DND-41 (cell line): Measurements from ENCODE around the gene LRRC25.

Source experiments
- ATAC-seq: fragments of 200-7000 bp; cut with Tn5 transposase; 3 replicates; pipeline ENCODE4 v1.9.1; 2021; ENCODE audit warnings: low read depth; ENCODE audit not compliant: insufficient read depth
- DNase-seq: peaks from one replicate; pipeline ENCODE4 v3.0.0-alpha.2; 2020
- H2AFZ ChIP-seq: 2 replicates; pipeline ENCODE4 v1.6.0; 2012; ENCODE audit warnings: low read depth, low read length
- H3K27ac ChIP-seq: 2 replicates; pipeline ENCODE4 v1.5.1; 2012; ENCODE audit warnings: low read length, inconsistent platforms
- H3K27me3 ChIP-seq: fragments of 200-600 bp; sonication (generic); 2 replicates; pipeline ENCODE4 v1.6.0; 2012; ENCODE audit warnings: low read length, mild to moderate bottlenecking, inconsistent platforms; ENCODE audit not compliant: insufficient read depth, poor library complexity
- H3K36me3 ChIP-seq: 2 replicates; pipeline ENCODE4 v1.5.1; 2012; ENCODE audit warnings: low read length, inconsistent platforms; ENCODE audit not compliant: insufficient read depth
- H3K4me1 ChIP-seq: 2 replicates; pipeline ENCODE4 v1.5.1; 2012; ENCODE audit warnings: mild to moderate bottlenecking, low read length; ENCODE audit not compliant: insufficient read depth
- H3K4me2 ChIP-seq: 2 replicates; pipeline ENCODE4 v1.6.0; 2012; ENCODE audit warnings: mild to moderate bottlenecking, moderate library complexity, low read length, inconsistent platforms; ENCODE audit not compliant: insufficient read depth
- H3K4me3 ChIP-seq, 2 experiments: fragments of 200-600 bp in 1 of 2; shearing (Covaris generic) in 1 of 2; 2 replicates each; pipeline ENCODE4 v1.5.1; 2012 to 2016; ENCODE audit warnings: inconsistent platforms in 2 of 2, low read length in 2 of 2, mild to moderate bottlenecking in 2 of 2, low read depth in 1 of 2, moderate library complexity in 1 of 2
- H3K79me2 ChIP-seq: 2 replicates; pipeline ENCODE4 v1.6.0; 2012; ENCODE audit warnings: low read length, inconsistent platforms; ENCODE audit not compliant: insufficient read depth
- H3K9ac ChIP-seq: 2 replicates; pipeline ENCODE4 v1.6.0; 2012; ENCODE audit warnings: low read depth, mild to moderate bottlenecking, inconsistent platforms, low read length, moderate library complexity
- H3K9me3 ChIP-seq: 2 replicates; pipeline ENCODE4 v1.5.1; 2012; ENCODE audit warnings: low read length, moderate library complexity, mild to moderate bottlenecking, inconsistent platforms; ENCODE audit not compliant: insufficient read depth, severe bottlenecking
- H4K20me1 ChIP-seq: 2 replicates; pipeline ENCODE4 v1.6.0; 2012; ENCODE audit warnings: low read length; ENCODE audit not compliant: insufficient read depth
- EZH2 ChIP-seq: IDR thresholded peaks from 3 replicates; pipeline ENCODE4 v1.6.1; 2012; ENCODE audit warnings: borderline replicate concordance, low read depth, mild to moderate bottlenecking, moderate library complexity, low read length, inconsistent platforms; ENCODE audit not compliant: severe bottlenecking
- TF ChIP-seq, protein P1 (sequence below): IDR thresholded peaks from 2 replicates; pipeline ENCODE4 v1.5.1; 2012; ENCODE audit warnings: borderline replicate concordance, low read length, moderate library complexity, mild to moderate bottlenecking; ENCODE audit not compliant: poor library complexity, severe bottlenecking; ENCODE audit errors: extremely low read depth

Gene LRRC25

DNA sequence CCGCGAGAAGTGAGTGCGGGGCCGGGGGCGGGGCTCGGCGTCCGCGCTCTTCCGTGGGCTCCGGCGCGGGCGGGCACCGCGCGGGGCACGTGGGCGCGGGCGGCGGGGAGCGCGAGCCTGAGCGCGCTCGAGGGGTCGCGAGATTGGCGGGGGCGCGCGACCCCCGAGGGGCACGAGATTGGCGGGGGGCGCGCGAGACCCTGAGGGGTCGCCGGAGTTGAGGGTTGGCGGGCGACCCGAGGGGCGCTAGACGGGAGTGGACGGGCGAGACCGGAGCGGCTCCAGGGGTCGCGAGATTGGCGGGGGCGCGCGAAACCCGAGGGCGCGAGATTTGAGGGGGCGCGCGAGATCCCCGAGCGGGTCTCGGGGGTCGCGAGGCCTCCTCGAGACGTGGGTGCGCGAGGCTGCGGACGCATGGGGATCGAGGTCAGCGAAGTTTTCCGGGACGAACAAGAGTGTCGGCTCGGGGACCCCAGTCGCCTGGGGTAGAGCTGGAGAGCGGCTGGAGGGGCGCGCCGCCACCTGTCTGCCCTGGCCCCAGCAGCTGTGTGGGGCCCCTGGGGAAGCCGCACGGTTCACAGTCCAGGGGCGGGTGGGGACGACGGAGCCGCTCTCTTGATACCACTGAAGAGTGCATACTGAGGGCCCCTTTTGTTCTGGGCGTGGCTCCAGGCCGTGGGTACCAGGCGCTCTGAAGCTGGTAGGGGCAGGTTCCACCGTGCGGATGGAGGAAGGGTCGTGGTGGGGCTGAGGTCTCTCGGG lies 22.5 kb upstream of the LRRC25 start:
- DNase-seq (peak; percentile 71), ATAC-seq (peak; percentile 54)
- peak overlapping the region; percentile 58 to 70; a peak in 3 of 4 replicates for H3K4me3 ChIP-seq
- peaks cover 24% of the 10 kb centered on the region for H3K27me3 ChIP-seq
- peak overlapping the region; percentile 66 for H2AFZ ChIP-seq
- H3K36me3 ChIP-seq: peaks cover 7% of the 10 kb centered on the region; the same call in 1 of the 2 replicates
- peaks cover 58% of the 10 kb centered on the region for H3K79me2 ChIP-seq
- H3K4me1 ChIP-seq: peaks cover 74% of the 10 kb centered on the region
- H3K9ac ChIP-seq: peak overlapping the region; percentile 76
- no peaks in the 10 kb centered on the region for H3K9me3 ChIP-seq
- H3K27ac ChIP-seq: peak overlapping the region; percentile 48
- peak overlapping the region; percentile 88 for H3K4me2 ChIP-seq
- TF ChIP-seq, protein P1, sequence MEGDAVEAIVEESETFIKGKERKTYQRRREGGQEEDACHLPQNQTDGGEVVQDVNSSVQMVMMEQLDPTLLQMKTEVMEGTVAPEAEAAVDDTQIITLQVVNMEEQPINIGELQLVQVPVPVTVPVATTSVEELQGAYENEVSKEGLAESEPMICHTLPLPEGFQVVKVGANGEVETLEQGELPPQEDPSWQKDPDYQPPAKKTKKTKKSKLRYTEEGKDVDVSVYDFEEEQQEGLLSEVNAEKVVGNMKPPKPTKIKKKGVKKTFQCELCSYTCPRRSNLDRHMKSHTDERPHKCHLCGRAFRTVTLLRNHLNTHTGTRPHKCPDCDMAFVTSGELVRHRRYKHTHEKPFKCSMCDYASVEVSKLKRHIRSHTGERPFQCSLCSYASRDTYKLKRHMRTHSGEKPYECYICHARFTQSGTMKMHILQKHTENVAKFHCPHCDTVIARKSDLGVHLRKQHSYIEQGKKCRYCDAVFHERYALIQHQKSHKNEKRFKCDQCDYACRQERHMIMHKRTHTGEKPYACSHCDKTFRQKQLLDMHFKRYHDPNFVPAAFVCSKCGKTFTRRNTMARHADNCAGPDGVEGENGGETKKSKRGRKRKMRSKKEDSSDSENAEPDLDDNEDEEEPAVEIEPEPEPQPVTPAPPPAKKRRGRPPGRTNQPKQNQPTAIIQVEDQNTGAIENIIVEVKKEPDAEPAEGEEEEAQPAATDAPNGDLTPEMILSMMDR: no peak
- no peak for TF ChIP-seq EZH2
- peaks cover 53% of the 10 kb centered on the region for H4K20me1 ChIP-seq

DNA sequence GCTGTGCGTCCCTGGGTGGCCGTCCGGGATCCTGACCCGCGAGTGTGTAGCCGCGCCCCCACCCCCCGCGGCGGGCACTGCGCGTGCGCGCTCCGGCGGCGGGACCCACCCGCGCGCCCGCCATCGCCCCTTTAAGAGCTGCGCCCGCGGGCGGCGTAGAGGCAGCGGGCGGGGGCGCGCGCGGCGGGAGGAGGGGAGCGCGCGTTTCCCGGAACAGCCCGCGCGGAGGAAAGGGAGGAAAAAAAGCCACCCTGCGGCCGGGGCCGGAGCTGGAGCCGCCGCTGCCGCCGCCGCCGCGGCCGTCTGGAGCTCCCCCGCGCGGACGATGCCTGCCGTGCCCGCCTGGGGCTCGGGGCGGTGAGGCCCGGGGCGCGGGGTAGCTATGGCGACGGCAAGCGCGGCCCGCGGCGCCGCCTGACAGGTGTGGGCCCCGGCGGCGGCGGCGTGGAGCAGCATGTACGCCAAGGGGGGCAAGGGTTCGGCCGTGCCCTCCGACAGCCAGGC lies 21.8 kb upstream of the LRRC25 start, which contains the start of gene SSBP4:
Gene SSBP4 (plus strand): TSS at position 204 of the 504 bp plus-strand sequence. CDS start 251 bp downstream, at position 455.
- peaks cover 81% of the 10 kb centered on the region for H3K4me1 ChIP-seq
- H3K79me2 ChIP-seq: peaks cover 52% of the 10 kb centered on the region

DNA sequence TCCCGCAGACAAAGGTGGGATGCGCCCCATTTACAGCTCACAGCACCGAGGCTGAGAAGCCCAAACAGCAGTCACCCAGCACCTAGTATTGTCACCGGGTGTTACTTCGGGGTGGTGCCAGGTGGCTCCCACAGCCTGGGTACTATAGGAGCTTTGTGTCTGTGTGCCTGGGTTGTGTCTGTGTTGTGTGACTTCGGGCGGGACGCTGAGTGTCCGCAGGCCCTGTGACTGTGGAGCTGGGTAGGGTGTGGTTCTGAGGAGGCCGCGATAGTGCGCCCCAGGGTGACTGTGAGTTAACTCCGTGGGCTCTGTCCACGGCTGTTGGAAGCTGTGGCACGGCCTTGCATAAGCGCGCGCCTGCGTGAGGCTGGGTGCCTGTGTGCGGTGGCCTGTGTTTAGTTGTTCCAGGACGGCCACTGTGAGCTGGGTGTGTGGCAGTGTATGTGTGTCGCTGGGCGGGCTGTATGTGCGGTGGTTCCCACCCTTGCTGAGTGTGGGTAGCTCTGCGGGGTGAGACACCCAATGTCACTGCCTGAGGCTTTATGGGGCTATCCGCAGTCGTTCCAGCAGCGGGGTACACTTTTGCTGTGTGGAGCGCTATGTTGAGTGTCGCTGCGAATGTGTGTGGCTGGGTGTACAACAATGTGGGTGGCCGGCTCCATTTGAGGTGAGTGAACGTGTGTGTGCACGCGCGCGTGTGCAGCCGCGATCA lies 21.2 kb upstream of the LRRC25 start:
- DNase-seq (no peak), ATAC-seq (0 out of 3 replicates have a peak, but pooled peaks have one; percentile 0)
- TF ChIP-seq EZH2: no peak
- Histone ChIP-seq H2AFZ (peak overlapping the region; percentile 58), H3K9ac (peak overlapping the region; percentile 76), H3K4me3 (peak overlapping the region in 1 of 2 experiments; percentile 70; a peak in 3 of 4 replicates), H3K9me3 (no peaks in the 10 kb centered on the region), H3K36me3 (peaks cover 7% of the 10 kb centered on the region; the same call in 1 of the 2 replicates), H3K27ac (peak overlapping the region; percentile 31; the same call in 1 of the 2 replicates), H3K4me2 (peak overlapping the region; percentile 88), H4K20me1 (peaks cover 46% of the 10 kb centered on the region), H3K79me2 (peaks cover 46% of the 10 kb centered on the region), H3K27me3 (peaks cover 27% of the 10 kb centered on the region), H3K4me1 (peaks cover 84% of the 10 kb centered on the region)

More for the DNA sequence above, 21.8 kb upstream of the LRRC25 start, which contains the start of gene SSBP4:
- TF ChIP-seq EZH2: no peak
- TF ChIP-seq, protein P1: peak; percentile 25
- Histone ChIP-seq H3K27ac (peak within 1 kb of the TSS; percentile 48), H4K20me1 (peaks cover 52% of the 10 kb centered on the region), H3K4me2 (peak within 1 kb of the TSS; percentile 88), H2AFZ (peak within 1 kb of the TSS; percentile 66), H3K9me3 (no peaks in the 10 kb centered on the region), H3K4me3 (peak within 1 kb of the TSS; percentile 58 to 70; a peak in 3 of 4 replicates), H3K9ac (peak within 1 kb of the TSS; percentile 76), H3K36me3 (peaks cover 7% of the 10 kb centered on the region; the same call in 1 of the 2 replicates), H3K27me3 (peaks cover 27% of the 10 kb centered on the region)
- peak; percentile 73 for DNase-seq
- peak; percentile 27 for ATAC-seq
